Measurements from ENCODE around the gene GCH1.

GRCh38 chr14:54854181-54854580 is 48.4 kb downstream of the GCH1 start:
- TF ChIP-seq MXD4 (CRISPR knock-in tag; IDR thresholded peaks at IDR 0.05; ENCODE audit: borderline replicate concordance) (no peak), TEAD1 (CRISPR knock-in tag; IDR thresholded peaks at IDR 0.05) (no peak; the same call in 1 of the 2 replicates), GABPB1 (CRISPR knock-in tag; IDR thresholded peaks at IDR 0.05) (no peak), ETV6 (CRISPR knock-in tag; IDR thresholded peaks at IDR 0.05) (no peak), NFE2L1 (CRISPR knock-in tag; IDR thresholded peaks at IDR 0.05) (no peak), MAX (CRISPR knock-in tag; IDR thresholded peaks at IDR 0.05) (no peak), FOXJ3 (CRISPR knock-in tag; IDR thresholded peaks at IDR 0.05; ENCODE audit: borderline replicate concordance) (no peak), TP53 (CRISPR knock-in tag; IDR thresholded peaks at IDR 0.05) (no peak), JUN (CRISPR knock-in tag; IDR thresholded peaks at IDR 0.05) (no peak), CREB1 (CRISPR knock-in tag; IDR thresholded peaks at IDR 0.05) (no peak)
- TF ChIP-seq, protein P1, sequence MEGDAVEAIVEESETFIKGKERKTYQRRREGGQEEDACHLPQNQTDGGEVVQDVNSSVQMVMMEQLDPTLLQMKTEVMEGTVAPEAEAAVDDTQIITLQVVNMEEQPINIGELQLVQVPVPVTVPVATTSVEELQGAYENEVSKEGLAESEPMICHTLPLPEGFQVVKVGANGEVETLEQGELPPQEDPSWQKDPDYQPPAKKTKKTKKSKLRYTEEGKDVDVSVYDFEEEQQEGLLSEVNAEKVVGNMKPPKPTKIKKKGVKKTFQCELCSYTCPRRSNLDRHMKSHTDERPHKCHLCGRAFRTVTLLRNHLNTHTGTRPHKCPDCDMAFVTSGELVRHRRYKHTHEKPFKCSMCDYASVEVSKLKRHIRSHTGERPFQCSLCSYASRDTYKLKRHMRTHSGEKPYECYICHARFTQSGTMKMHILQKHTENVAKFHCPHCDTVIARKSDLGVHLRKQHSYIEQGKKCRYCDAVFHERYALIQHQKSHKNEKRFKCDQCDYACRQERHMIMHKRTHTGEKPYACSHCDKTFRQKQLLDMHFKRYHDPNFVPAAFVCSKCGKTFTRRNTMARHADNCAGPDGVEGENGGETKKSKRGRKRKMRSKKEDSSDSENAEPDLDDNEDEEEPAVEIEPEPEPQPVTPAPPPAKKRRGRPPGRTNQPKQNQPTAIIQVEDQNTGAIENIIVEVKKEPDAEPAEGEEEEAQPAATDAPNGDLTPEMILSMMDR (IDR thresholded peaks at IDR 0.05) = no peak
- TF ChIP-seq, protein P2, sequence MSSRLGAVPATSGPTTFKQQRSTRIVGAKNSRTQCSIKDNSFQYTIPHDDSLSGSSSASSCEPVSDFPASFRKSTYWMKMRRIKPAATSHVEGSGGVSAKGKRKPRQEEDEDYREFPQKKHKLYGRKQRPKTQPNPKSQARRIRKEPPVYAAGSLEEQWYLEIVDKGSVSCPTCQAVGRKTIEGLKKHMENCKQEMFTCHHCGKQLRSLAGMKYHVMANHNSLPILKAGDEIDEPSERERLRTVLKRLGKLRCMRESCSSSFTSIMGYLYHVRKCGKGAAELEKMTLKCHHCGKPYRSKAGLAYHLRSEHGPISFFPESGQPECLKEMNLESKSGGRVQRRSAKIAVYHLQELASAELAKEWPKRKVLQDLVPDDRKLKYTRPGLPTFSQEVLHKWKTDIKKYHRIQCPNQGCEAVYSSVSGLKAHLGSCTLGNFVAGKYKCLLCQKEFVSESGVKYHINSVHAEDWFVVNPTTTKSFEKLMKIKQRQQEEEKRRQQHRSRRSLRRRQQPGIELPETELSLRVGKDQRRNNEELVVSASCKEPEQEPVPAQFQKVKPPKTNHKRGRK (CRISPR knock-in tag; IDR thresholded peaks at IDR 0.05; ENCODE audit: borderline replicate concordance) = no peak
